IMR-90 (cell line): ENCODE measurements around the gene TTC5. TPM values are rescaled to one million over a fixed set of nuclear protein-coding genes. Genes with fewer than 3 reads are reported as not detected.

ENCODE experiments used
- ATAC-seq: fragments of 200-7000 bp; cut with Tn5 transposase; 2 replicates; pipeline ENCODE4 v1.9.1; 2020; ENCODE audit warnings: low read depth, mild to moderate bottlenecking, moderate library complexity
- BruUV-seq: library from RNA; stranded (reverse); fragments of 400-500 nt; replicated peaks from 2 replicates; lab custom pipeline; 2021; lab: Mats Ljungman, UMichigan
- CTCF ChIA-PET: fragments of 300-600 bp; formaldehyde crosslinking; extraction: SDS; loops from one replicate; lab custom pipeline; 2021; ENCODE audit warnings: antibody characterized with exemption; lab: Yijun Ruan, JAX
- POLR2A ChIA-PET: fragments of 300-600 bp; sonication (Branson Sonifier 250); formaldehyde crosslinking; loops from one replicate; lab custom pipeline; 2022; ENCODE audit warnings: antibody characterized with exemption; ENCODE audit not compliant: unreplicated experiment; lab: Charles Lee
- DNase-seq: peaks from one replicate; pipeline ENCODE4 v3.0.0; 2013
- H2AFZ ChIP-seq: replicated peaks from 2 replicates; pipeline ENCODE3; 2013; ENCODE audit warnings: low read length, mild to moderate bottlenecking; ENCODE audit not compliant: poor library complexity
- H2AK5ac ChIP-seq: 2 replicates; pipeline ENCODE4 v1.6.1; 2013; ENCODE audit warnings: low read depth, low read length, inconsistent platforms
- H2AK9ac ChIP-seq: replicated peaks from 2 replicates; pipeline ENCODE3; 2013; ENCODE audit warnings: mild to moderate bottlenecking, low read depth, low read length, moderate library complexity; ENCODE audit not compliant: poor library complexity
- H2BK120ac ChIP-seq: 2 replicates; pipeline ENCODE4 v1.6.1; 2013; ENCODE audit warnings: low read depth, low read length, inconsistent platforms
- H2BK15ac ChIP-seq: 3 replicates; pipeline ENCODE4 v1.6.1; 2013; ENCODE audit warnings: low read depth, low read length, inconsistent platforms
- H2BK20ac ChIP-seq: 2 replicates; pipeline ENCODE4 v1.6.1; 2013; ENCODE audit warnings: low read depth, mild to moderate bottlenecking, inconsistent platforms, low read length, moderate library complexity
- H2BK5ac ChIP-seq: 2 replicates; pipeline ENCODE4 v1.6.1; 2013; ENCODE audit warnings: mild to moderate bottlenecking, low read depth, low read length, inconsistent platforms; ENCODE audit not compliant: poor library complexity, severe bottlenecking
- H3K14ac ChIP-seq: replicated peaks from 2 replicates; pipeline ENCODE4 v1.6.1; 2013; ENCODE audit warnings: low read depth, low read length, inconsistent platforms
- H3K18ac ChIP-seq: 2 replicates; pipeline ENCODE4 v1.6.1; 2013; ENCODE audit warnings: low read depth, low read length, control low read depth
- H3K23ac ChIP-seq: 2 replicates; pipeline ENCODE4 v1.6.1; 2013; ENCODE audit warnings: low read depth, low read length, inconsistent platforms
- H3K27ac ChIP-seq: 2 replicates; pipeline ENCODE4 v1.5.1; 2013; ENCODE audit warnings: mild to moderate bottlenecking, control low read depth, low read length; ENCODE audit not compliant: insufficient read depth
- H3K27me3 ChIP-seq: 2 replicates; pipeline ENCODE4 v1.6.1; 2013; ENCODE audit warnings: low read length; ENCODE audit not compliant: control insufficient read depth, insufficient read depth
- H3K36me3 ChIP-seq: 2 replicates; pipeline ENCODE4 v1.6.1; 2013; ENCODE audit warnings: low read length, mixed read lengths; ENCODE audit not compliant: control insufficient read depth, insufficient read depth
- H3K4ac ChIP-seq: 2 replicates; pipeline ENCODE4 v1.6.1; 2013; ENCODE audit warnings: low read depth, low read length, inconsistent platforms
- H3K4me1 ChIP-seq: 2 replicates; pipeline ENCODE4 v1.6.1; 2013; ENCODE audit warnings: low read length, mixed read lengths; ENCODE audit not compliant: control insufficient read depth, insufficient read depth
- H3K4me2 ChIP-seq: 2 replicates; pipeline ENCODE4 v1.6.1; 2013; ENCODE audit warnings: low read depth, mild to moderate bottlenecking, control low read depth, low read length, moderate library complexity
- H3K4me3 ChIP-seq: 2 replicates; pipeline ENCODE4 v1.5.1; 2013; ENCODE audit warnings: low read depth, mild to moderate bottlenecking, control low read depth, low read length, moderate library complexity; ENCODE audit not compliant: insufficient read depth
- H3K56ac ChIP-seq: 2 replicates; pipeline ENCODE4 v1.6.1; 2013; ENCODE audit warnings: low read length, inconsistent platforms; ENCODE audit not compliant: insufficient read depth; ENCODE audit errors: extremely low read depth
- H3K79me1 ChIP-seq, 2 experiments: 2 replicates each; pipeline ENCODE4 v1.6.1; 2013; ENCODE audit warnings: low read length in 2 of 2, inconsistent platforms in 1 of 2, low read depth in 1 of 2
- H3K9ac ChIP-seq: 2 replicates; pipeline ENCODE4 v1.6.1; 2013; ENCODE audit warnings: low read depth, low read length, control low read depth
- H3K9me1 ChIP-seq: 2 replicates; pipeline ENCODE4 v1.6.1; 2013; ENCODE audit warnings: low read length, inconsistent platforms; ENCODE audit not compliant: insufficient read depth
- H3K9me3 ChIP-seq: 2 replicates; pipeline ENCODE4 v1.6.1; 2013; ENCODE audit warnings: low read length; ENCODE audit not compliant: control insufficient read depth, insufficient read depth
- H4K20me1 ChIP-seq: 2 replicates; pipeline ENCODE4 v1.6.1; 2013; ENCODE audit warnings: low read length, inconsistent platforms; ENCODE audit not compliant: insufficient read depth
- H4K5ac ChIP-seq: 2 replicates; pipeline ENCODE4 v1.6.1; 2013; ENCODE audit warnings: mild to moderate bottlenecking, low read depth, low read length, control low read depth
- H4K8ac ChIP-seq, 2 experiments: 2 replicates each; pipeline ENCODE4 v1.6.1; 2013; ENCODE audit warnings: low read depth in 2 of 2, low read length in 2 of 2, control low read depth in 1 of 2, inconsistent platforms in 1 of 2
- H4K91ac ChIP-seq: 2 replicates; pipeline ENCODE4 v1.6.1; 2013; ENCODE audit warnings: low read depth, low read length, inconsistent platforms; ENCODE audit not compliant: insufficient read depth
- BHLHE40 ChIP-seq: fragments of 150-350 bp; IDR thresholded peaks from 2 replicates; pipeline ENCODE4 v1.6.1; 2016; ENCODE audit warnings: mild to moderate bottlenecking, low read depth, low read length
- CEBPB ChIP-seq: IDR thresholded peaks from 2 replicates; pipeline ENCODE4 v1.6.1; 2012; ENCODE audit warnings: low read depth, low read length, improper control_type of control experiment
- CHD1 ChIP-seq: IDR thresholded peaks from 2 replicates; pipeline ENCODE4 v1.6.1; 2012; ENCODE audit warnings: low read depth, low read length, improper control_type of control experiment
- CTCF ChIP-seq: conservative IDR thresholded peaks from 2 replicates; pipeline ENCODE4 v1.5.1; 2012; ENCODE audit warnings: mild to moderate bottlenecking, low read depth, low read length, improper control_type of control experiment
- ELK1 ChIP-seq: fragments of 150-350 bp; IDR thresholded peaks from 2 replicates; pipeline ENCODE4 v1.6.1; 2016; ENCODE audit warnings: low read depth, mild to moderate bottlenecking, low read length, moderate library complexity, borderline replicate concordance
- FOS ChIP-seq: fragments of 150-350 bp; IDR thresholded peaks from 2 replicates; pipeline ENCODE4 v1.6.1; 2016; ENCODE audit warnings: low read depth, low read length
- MAFK ChIP-seq: IDR thresholded peaks from 2 replicates; pipeline ENCODE4 v1.6.1; 2012; ENCODE audit warnings: low read depth, low read length, improper control_type of control experiment
- MAZ ChIP-seq: IDR thresholded peaks from 2 replicates; pipeline ENCODE4 v1.6.1; 2012; ENCODE audit warnings: low read depth, mild to moderate bottlenecking, low read length, improper control_type of control experiment, moderate library complexity, borderline replicate concordance
- MXI1 ChIP-seq: IDR thresholded peaks from 2 replicates; pipeline ENCODE4 v1.6.1; 2012; ENCODE audit warnings: low read depth, mild to moderate bottlenecking, low read length, moderate library complexity, borderline replicate concordance
- NFE2L2 ChIP-seq: fragments of 150-350 bp; IDR thresholded peaks from 2 replicates; pipeline ENCODE4 v1.6.1; 2016; ENCODE audit warnings: low read depth, mild to moderate bottlenecking, low read length
- POLR2A ChIP-seq: IDR thresholded peaks from 2 replicates; pipeline ENCODE4 v1.6.1; 2012; ENCODE audit warnings: mild to moderate bottlenecking, low read depth, low read length
- RAD21 ChIP-seq: IDR thresholded peaks from 2 replicates; pipeline ENCODE4 v1.6.1; 2012; ENCODE audit warnings: low read length, improper control_type of control experiment
- RCOR1 ChIP-seq: IDR thresholded peaks from 2 replicates; pipeline ENCODE4 v1.6.1; 2012; ENCODE audit warnings: mild to moderate bottlenecking, low read length, improper control_type of control experiment; ENCODE audit not compliant: insufficient replicate concordance
- RFX5 ChIP-seq: IDR thresholded peaks from 2 replicates; pipeline ENCODE4 v1.8.0; 2012; ENCODE audit warnings: low read depth, mild to moderate bottlenecking, low read length, moderate library complexity
- SMC3 ChIP-seq: fragments of 150-350 bp; IDR thresholded peaks from 2 replicates; pipeline ENCODE4 v1.6.1; 2016; ENCODE audit warnings: low read depth, mild to moderate bottlenecking, antibody characterized with exemption, low read length, moderate library complexity
- USF2 ChIP-seq: fragments of 150-350 bp; IDR thresholded peaks from 2 replicates; pipeline ENCODE4 v1.6.1; 2017; ENCODE audit warnings: mild to moderate bottlenecking, antibody characterized with exemption, low read length, low read depth
- WGBS, 2 experiments: methylation state at CpG; one replicate each; pipeline versions ENCODE4 v1.1.5 to v1.1.7; 2013; ENCODE audit warnings: missing lambda C conversion rate in 2 of 2; ENCODE audit not compliant: insufficient read length in 1 of 2; ENCODE audit errors: extremely low coverage in 2 of 2; 5-methylcytosine and 5-hydroxymethylcytosine counted together
- dilution Hi-C: fragments of 300-500 bp; cut with HindIII; formaldehyde crosslinking; loops from one replicate; pipeline ENCODE4 v1.14.3; 2018; ENCODE audit warnings: low sequenced_read_pairs; ENCODE audit not compliant: unreplicated experiment
- in situ Hi-C: fragments of 300-500 bp; cut with MboI; formaldehyde crosslinking; loops from 3 replicates; pipeline ENCODE4 v1.14.3; 2019; ENCODE audit warnings: low sequenced_read_pairs, inconsistent platforms, mixed read lengths
- intact Hi-C: fragments of 100-400 bp; cut with micrococcal nuclease; formaldehyde crosslinking; loops from 2 replicates; pipeline ENCODE4 v1.10.0; 2022
- polyA plus RNA-seq, 3 experiments: library from polyadenylated mRNA; depleted of rRNA; stranded (reverse); fragments of >200 nt; gene quantifications; 2 replicates each; pipeline ENCODE4 v1.2.3, GENCODE V29; 2012; ENCODE audit warnings: low replicate concordance in 1 of 3
- total RNA-seq: library from RNA; depleted of rRNA; stranded (reverse); fragments of >200 nt; gene quantifications from 2 replicates; pipeline ENCODE4 v1.2.3, GENCODE V29; 2012

The TTC5 gene
- total and polyA plus RNA-seq, 2 of the 4 experiments (the other 2 are of a cell fraction): 9.8 to 29.4 TPM

GRCh38 chr14:20314026-20314425 is 8.3 kb upstream of the TTC5 start:
- no TSS peak for BruUV-seq
- TF ChIP-seq RFX5 (no peak), SMC3 (no peak), USF2 (no peak), MAFK (no peak), BHLHE40 (no peak), ELK1 (no peak), MXI1 (no peak), NFE2L2 (no peak), CEBPB (no peak), FOS (no peak), CTCF (no peak), RCOR1 (no peak), MAZ (no peak), POLR2A (no peak), CHD1 (no peak), RAD21 (no peak)
- CTCF ChIA-PET: no interaction called here

More at GRCh38 chr14:20314026-20314425, 8.3 kb upstream of the TTC5 start:
- intact Hi-C loops (loop anchor here (10.0 kb wide), 1 partner anchor 81 kb away; no protein-coding TSS in a partner anchor), dilution Hi-C loops (no loop called here), in situ Hi-C loops (no loop called here)
- no peak overlapping the region for H2AK5ac ChIP-seq
- no peaks in the 10 kb centered on the region for H3K4me1 ChIP-seq
- DNase-seq: no peak
- H3K4me3 ChIP-seq: no peak overlapping the region
- no peak for ATAC-seq
- H3K4me2 ChIP-seq: no peak overlapping the region
- no CpG with 5 or more reads among the region's 2 CpGs for WGBS, 2 experiments
- H3K79me1 ChIP-seq: peaks cover 3 to 6% of the 10 kb centered on the region in 2 experiments; a peak in 1 of 4 replicates
- no peaks in the 10 kb centered on the region; the same call in 1 of the 2 replicates for H4K20me1 ChIP-seq
- H3K56ac ChIP-seq: no peak overlapping the region
- H3K9me3 ChIP-seq: no peaks in the 10 kb centered on the region
- H2AK9ac ChIP-seq: no peak overlapping the region
- H4K5ac ChIP-seq: no peak overlapping the region
- no peak overlapping the region for H3K14ac ChIP-seq
- H4K91ac ChIP-seq: no peak overlapping the region
- H2BK120ac ChIP-seq: no peak overlapping the region
- no peak overlapping the region for H2BK20ac ChIP-seq
- no peaks in the 10 kb centered on the region for H3K27me3 ChIP-seq
- no peaks in the 10 kb centered on the region for H3K9me1 ChIP-seq
- POLR2A ChIA-PET: no interaction called here
- no peak overlapping the region for H3K18ac ChIP-seq
- no peak overlapping the region for H3K27ac ChIP-seq
- H3K9ac ChIP-seq: no peak overlapping the region
- H2BK15ac ChIP-seq: no peak overlapping the region
- no peak overlapping the region for H4K8ac ChIP-seq
- H2AFZ ChIP-seq: no peak overlapping the region
- H3K4ac ChIP-seq: no peak overlapping the region
- H3K36me3 ChIP-seq: peaks cover 32% of the 10 kb centered on the region
- no peak overlapping the region for H3K23ac ChIP-seq
- no peak overlapping the region for H2BK5ac ChIP-seq
